Measurements from ENCODE around the gene SMCO4. TPM values are rescaled to one million over a fixed set of nuclear protein-coding genes. Genes with fewer than 3 reads are reported as not detected.

The SMCO4 gene
- total and polyA plus RNA-seq, 2 of the 8 experiments (the other 6 are each of a cell fraction or from before 2014, with no cell fraction given), result 33.2 to 53.9 TPM

DNA sequence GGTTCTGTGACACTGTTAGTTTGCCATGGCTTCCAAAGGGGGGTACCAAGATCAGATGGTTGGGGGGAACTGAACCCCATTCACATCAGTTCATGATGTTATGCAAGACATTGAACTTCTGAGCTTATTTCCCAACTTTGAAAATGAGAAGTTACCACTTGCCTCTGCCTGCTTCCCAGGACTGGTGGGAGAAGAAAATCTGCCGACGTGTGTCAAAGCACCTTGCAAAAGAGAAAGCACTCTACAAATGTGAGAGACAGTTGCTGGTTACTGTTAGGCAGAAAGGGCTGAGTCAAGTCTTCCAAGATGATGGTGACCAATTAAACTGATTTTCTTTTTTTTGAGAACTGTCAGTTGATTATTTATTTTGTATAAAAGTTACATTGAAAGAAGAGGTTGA is 45.6 kb downstream of the SMCO4 start (continued):
- TF ChIP-seq, protein P1, sequence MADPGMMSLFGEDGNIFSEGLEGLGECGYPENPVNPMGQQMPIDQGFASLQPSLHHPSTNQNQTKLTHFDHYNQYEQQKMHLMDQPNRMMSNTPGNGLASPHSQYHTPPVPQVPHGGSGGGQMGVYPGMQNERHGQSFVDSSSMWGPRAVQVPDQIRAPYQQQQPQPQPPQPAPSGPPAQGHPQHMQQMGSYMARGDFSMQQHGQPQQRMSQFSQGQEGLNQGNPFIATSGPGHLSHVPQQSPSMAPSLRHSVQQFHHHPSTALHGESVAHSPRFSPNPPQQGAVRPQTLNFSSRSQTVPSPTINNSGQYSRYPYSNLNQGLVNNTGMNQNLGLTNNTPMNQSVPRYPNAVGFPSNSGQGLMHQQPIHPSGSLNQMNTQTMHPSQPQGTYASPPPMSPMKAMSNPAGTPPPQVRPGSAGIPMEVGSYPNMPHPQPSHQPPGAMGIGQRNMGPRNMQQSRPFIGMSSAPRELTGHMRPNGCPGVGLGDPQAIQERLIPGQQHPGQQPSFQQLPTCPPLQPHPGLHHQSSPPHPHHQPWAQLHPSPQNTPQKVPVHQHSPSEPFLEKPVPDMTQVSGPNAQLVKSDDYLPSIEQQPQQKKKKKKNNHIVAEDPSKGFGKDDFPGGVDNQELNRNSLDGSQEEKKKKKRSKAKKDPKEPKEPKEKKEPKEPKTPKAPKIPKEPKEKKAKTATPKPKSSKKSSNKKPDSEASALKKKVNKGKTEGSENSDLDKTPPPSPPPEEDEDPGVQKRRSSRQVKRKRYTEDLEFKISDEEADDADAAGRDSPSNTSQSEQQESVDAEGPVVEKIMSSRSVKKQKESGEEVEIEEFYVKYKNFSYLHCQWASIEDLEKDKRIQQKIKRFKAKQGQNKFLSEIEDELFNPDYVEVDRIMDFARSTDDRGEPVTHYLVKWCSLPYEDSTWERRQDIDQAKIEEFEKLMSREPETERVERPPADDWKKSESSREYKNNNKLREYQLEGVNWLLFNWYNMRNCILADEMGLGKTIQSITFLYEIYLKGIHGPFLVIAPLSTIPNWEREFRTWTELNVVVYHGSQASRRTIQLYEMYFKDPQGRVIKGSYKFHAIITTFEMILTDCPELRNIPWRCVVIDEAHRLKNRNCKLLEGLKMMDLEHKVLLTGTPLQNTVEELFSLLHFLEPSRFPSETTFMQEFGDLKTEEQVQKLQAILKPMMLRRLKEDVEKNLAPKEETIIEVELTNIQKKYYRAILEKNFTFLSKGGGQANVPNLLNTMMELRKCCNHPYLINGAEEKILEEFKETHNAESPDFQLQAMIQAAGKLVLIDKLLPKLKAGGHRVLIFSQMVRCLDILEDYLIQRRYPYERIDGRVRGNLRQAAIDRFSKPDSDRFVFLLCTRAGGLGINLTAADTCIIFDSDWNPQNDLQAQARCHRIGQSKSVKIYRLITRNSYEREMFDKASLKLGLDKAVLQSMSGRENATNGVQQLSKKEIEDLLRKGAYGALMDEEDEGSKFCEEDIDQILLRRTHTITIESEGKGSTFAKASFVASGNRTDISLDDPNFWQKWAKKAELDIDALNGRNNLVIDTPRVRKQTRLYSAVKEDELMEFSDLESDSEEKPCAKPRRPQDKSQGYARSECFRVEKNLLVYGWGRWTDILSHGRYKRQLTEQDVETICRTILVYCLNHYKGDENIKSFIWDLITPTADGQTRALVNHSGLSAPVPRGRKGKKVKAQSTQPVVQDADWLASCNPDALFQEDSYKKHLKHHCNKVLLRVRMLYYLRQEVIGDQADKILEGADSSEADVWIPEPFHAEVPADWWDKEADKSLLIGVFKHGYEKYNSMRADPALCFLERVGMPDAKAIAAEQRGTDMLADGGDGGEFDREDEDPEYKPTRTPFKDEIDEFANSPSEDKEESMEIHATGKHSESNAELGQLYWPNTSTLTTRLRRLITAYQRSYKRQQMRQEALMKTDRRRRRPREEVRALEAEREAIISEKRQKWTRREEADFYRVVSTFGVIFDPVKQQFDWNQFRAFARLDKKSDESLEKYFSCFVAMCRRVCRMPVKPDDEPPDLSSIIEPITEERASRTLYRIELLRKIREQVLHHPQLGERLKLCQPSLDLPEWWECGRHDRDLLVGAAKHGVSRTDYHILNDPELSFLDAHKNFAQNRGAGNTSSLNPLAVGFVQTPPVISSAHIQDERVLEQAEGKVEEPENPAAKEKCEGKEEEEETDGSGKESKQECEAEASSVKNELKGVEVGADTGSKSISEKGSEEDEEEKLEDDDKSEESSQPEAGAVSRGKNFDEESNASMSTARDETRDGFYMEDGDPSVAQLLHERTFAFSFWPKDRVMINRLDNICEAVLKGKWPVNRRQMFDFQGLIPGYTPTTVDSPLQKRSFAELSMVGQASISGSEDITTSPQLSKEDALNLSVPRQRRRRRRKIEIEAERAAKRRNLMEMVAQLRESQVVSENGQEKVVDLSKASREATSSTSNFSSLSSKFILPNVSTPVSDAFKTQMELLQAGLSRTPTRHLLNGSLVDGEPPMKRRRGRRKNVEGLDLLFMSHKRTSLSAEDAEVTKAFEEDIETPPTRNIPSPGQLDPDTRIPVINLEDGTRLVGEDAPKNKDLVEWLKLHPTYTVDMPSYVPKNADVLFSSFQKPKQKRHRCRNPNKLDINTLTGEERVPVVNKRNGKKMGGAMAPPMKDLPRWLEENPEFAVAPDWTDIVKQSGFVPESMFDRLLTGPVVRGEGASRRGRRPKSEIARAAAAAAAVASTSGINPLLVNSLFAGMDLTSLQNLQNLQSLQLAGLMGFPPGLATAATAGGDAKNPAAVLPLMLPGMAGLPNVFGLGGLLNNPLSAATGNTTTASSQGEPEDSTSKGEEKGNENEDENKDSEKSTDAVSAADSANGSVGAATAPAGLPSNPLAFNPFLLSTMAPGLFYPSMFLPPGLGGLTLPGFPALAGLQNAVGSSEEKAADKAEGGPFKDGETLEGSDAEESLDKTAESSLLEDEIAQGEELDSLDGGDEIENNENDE (IDR thresholded peaks at IDR 0.05; ENCODE audit: insufficient replicate concordance, low read length), result no peak
- TF ChIP-seq GABPA (IDR thresholded peaks at IDR 0.05; ENCODE audit: borderline replicate concordance, insufficient read depth, low read length), result no peak
- TF ChIP-seq CTBP2 (IDR thresholded peaks at IDR 0.05; ENCODE audit: borderline replicate concordance, insufficient read depth, insufficient read length, low read length), result no peak
- TF ChIP-seq MAFK (IDR thresholded peaks at IDR 0.05; ENCODE audit: low read depth, low read length), result no peak
- no peak for TF ChIP-seq BACH1 (IDR thresholded peaks at IDR 0.05; ENCODE audit: low read length)
- no peak for TF ChIP-seq SP1 (IDR thresholded peaks at IDR 0.05; ENCODE audit: low read depth, low read length)
- TF ChIP-seq KDM1A (IDR thresholded peaks at IDR 0.05; ENCODE audit: borderline replicate concordance, low read length), result no peak
- no peak for TF ChIP-seq TAF1 (IDR thresholded peaks at IDR 0.05; ENCODE audit: low read depth, low read length)
- TF ChIP-seq JUND (IDR thresholded peaks at IDR 0.05; ENCODE audit: low read length), result no peak
